Measurements from ENCODE around the gene AKAP13.
"Not testable (repeated sequence)": the region's sequence is repeated elsewhere in the genome, so short reads cannot be mapped to it uniquely, and the experiment has no call there.

The AKAP13 gene, protein sequence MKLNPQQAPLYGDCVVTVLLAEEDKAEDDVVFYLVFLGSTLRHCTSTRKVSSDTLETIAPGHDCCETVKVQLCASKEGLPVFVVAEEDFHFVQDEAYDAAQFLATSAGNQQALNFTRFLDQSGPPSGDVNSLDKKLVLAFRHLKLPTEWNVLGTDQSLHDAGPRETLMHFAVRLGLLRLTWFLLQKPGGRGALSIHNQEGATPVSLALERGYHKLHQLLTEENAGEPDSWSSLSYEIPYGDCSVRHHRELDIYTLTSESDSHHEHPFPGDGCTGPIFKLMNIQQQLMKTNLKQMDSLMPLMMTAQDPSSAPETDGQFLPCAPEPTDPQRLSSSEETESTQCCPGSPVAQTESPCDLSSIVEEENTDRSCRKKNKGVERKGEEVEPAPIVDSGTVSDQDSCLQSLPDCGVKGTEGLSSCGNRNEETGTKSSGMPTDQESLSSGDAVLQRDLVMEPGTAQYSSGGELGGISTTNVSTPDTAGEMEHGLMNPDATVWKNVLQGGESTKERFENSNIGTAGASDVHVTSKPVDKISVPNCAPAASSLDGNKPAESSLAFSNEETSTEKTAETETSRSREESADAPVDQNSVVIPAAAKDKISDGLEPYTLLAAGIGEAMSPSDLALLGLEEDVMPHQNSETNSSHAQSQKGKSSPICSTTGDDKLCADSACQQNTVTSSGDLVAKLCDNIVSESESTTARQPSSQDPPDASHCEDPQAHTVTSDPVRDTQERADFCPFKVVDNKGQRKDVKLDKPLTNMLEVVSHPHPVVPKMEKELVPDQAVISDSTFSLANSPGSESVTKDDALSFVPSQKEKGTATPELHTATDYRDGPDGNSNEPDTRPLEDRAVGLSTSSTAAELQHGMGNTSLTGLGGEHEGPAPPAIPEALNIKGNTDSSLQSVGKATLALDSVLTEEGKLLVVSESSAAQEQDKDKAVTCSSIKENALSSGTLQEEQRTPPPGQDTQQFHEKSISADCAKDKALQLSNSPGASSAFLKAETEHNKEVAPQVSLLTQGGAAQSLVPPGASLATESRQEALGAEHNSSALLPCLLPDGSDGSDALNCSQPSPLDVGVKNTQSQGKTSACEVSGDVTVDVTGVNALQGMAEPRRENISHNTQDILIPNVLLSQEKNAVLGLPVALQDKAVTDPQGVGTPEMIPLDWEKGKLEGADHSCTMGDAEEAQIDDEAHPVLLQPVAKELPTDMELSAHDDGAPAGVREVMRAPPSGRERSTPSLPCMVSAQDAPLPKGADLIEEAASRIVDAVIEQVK (N-terminal part only)

DNA sequence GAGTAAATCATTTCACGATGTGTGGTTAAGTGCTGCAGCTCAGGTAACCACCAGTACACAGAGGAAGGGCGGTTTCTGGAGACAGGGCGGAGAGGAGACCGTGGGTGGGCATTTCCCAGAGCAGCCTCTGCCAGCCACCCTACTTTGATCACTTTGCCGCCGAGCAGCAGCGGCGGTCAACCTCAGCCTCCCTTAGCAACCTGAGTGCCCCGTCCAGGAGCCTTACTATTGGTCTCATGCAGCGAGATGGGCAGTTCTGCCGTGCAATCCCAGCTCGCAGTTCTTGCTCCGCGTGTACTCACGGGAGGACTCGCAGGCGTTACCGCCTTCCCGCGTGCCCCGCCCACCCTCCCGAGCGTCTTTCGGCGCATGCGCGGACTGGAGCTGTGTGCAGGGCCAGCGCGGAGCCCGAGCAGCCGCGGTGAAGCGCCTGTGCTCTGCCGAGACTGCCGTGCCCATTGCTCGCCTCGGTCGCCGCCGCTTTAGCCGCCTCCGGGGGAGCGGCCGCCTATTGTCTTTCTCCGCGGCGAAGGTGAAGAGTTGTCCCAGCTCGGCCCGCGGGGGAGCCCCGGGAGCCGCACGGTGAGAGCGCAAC lies at the start of gene AKAP13:
Gene AKAP13 (plus strand): TSS at position 387 of the 595 bp plus-strand sequence. CDS start 105,118 bp downstream, outside the sequence.
- DNase-seq (ENCODE audit: insufficient read length, low spot score) (peak; percentile 96), FAIRE-seq (peak; percentile 76)

DNA sequence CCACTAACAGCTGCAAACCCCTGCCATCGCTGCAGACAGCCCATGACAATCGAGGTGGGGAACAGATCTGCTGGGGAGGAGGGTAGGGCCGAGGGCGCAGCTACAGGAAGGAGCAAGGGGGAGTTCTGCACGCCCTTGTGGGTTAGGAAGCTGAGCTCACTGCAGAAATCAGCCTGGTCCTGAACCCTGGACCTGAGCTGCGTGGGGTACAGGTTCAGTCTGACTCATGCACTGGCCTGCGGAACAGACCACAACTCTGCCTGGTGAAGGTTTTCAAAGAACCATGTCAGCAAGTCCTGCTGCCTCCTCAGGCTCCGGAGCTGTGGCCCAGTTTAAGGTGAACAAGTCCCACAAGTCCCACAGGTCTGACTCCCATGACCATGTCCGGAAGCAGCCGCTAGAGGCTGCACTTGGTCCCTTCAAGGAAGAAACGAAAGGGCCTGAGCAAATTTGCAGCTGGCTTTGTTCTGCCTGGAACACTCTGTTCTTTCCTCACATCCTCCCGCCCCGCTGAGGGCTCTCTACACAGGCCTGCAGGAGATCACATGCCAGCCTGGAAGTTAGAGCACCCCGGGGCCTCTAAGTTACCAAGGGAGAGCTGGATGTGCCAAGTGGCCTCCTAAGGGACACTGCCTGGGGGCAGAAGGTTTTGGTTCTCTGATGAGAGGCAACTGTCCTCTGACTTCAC lies 49.4 kb upstream of the AKAP13 start:
- DNase-seq (ENCODE audit: insufficient read length, low spot score): peak; percentile 69
- no peak for FAIRE-seq

DNA sequence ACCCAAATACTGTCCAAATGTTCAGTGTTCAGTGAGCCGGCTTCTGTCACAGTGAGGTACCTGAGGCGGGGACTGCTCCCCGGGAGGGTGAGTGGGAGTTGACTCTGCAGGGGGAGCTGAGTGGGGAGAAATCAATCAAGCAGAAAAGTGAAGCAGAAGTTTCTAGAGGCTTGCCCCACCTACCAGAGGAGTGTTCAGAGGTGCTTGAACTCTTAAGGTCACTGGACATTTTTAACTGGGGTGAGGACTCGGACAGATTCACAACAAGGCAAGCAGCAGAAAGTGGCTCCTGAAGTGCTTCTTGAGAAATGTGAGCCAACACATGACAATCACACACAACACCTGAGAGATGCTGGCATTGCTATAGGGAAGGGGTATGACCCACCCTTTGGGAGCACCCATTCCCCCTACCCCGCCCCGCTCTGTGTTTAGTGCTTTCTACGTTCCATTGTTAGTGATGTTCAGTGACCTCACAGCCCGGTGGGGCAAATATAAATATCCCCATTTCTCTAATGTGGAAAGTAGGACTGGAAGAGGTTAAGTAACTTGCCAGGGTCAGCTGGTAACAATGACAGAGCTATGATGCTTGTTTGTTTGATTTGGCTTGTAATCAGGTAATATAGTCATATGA lies 48.6 kb upstream of the AKAP13 start:
- FAIRE-seq: no peak
- DNase-seq (ENCODE audit: insufficient read length, low spot score): no peak

DNA sequence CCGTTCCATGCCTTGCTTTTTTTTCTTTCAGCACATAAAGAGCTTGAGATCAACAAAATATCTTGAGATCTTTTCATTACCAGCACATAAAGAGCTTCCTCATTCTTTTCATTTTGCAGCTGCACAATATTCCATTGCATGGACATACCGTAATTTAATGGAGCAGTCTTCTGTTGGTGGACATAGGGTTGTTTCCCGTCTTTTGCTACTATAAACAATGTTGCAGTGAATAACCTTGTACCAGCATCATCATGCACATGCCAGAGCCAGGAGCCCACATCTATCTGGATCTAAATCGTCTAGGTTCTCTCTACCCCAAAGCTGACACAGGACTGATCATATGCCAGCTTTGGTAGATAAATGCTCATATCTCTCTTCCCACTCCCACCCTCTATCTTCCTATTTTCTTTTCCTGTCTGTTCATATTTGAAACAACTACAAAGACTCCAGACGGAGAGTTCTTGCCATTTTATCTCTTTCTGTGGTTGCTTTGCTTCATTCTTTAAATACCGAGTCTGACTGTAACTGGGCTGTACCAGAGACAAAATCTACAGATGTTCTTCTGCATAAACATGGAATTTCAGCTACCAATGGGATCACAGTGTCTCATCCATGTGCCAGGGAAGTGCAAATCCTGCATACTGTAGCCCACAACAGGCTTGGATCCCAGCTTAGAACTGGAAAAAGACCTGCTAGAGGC lies 47.1 kb upstream of the AKAP13 start:
- peak; percentile 51 for DNase-seq (ENCODE audit: insufficient read length, low spot score)
- FAIRE-seq: no peak

DNA sequence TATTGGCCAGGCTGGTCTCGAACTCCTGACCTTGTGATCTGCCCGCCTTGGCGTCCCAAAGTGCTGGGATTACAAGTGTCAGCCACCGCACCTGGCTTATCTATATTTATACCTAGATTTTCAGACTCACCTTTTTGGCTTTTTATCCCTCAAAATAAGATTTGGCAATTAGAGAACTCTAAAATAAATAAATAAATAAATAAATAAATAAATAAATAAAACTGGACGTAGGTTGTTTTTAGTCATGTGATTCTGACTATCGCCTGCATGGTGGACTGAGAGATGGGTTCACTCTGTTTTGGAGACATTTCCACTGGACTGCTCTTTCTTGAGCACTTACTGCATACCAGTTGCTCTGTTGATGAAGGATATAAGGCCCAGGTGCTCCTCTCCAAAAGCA lies 46.2 kb upstream of the AKAP13 start:
- no peak for DNase-seq (ENCODE audit: insufficient read length, low spot score)
- no peak for FAIRE-seq

DNA sequence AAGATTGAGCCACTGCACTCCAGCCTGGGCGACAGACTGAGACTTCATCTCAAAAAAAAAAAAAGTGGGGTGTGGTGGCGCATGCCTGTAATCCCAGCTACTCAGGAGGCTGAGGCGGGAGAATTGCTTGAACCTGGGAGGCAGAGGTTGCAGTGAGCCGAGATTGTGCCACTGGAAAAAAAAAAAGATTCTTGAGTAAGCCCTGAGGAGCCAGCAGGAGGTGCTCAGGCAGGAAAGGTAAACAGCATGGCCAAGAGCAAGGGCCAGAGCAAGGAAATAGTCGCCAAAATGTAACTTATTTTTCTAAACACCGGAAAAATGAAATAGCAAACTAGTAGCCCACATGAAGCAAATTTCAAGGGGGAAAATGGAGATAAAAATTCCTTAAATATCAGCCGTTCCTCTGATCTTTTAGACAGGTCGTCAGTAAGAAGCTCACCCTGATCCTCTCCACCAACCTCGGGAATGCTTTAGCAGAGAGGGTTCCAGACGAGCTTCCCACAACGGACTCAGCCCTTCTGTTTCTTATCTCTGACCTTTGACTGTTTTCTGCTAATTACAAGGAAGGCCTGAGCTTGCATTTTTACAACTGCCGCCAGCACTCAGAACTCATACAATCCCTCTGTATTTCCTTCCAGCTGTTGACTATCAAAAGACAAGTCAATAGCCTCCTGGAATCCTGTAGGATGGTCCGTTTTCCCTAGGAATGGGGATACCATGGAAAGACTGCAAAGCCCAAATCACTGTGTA lies 45.0 kb upstream of the AKAP13 start:
- FAIRE-seq (no peak), DNase-seq (ENCODE audit: insufficient read length, low spot score) (no peak)

DNA sequence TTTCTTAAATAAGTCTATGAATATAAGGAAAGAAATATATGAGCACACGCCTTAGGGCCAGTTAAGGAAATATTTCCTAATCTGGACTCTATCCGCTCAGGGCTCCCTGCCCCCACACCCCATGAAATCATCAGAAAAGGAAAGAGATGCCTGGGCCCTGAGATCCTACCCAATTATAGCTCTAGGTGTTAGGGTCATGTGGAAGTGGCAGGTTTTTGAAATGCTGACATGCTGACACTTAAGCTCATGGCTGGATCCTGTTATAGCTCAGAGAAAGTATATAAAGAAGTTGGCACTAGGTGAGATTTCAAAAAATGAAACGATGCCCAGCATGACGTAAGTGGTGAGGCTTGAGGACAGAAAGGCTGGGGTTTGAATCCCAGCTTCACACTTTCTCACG lies 43.5 kb upstream of the AKAP13 start:
- DNase-seq (ENCODE audit: insufficient read length, low spot score) (no peak), FAIRE-seq (no peak)

DNA sequence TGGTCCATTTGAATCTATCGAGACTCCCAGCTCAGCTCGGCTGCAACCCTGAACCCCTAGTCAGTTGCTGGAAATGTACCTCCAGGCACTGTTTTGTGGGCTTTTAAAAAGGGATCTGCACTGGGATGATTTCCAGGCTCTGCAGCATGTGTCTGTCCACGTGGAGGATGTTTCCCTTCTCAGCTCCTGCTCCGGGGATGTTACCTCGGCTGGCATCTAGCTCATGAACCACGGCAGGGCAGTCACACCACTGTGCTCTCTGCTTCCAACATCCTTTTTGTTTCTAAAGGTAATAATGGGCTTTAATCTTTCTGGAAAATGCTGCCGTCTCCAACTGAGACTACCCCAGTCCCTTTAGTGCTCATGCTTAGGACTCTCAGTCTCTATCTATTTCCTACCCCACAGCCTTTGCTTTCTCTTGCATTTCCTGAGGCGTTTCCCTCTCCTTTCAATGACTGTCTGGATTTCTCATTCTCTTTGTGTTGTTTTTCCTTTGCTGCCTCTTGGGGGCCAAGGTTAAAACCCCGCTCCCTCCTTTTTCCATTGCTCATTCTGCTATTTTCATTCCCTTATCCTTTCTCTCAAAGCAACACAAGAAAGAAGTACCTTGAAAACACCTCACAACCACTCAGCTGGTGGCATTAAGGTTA lies 42.9 kb upstream of the AKAP13 start:
- no peak for FAIRE-seq

DNA sequence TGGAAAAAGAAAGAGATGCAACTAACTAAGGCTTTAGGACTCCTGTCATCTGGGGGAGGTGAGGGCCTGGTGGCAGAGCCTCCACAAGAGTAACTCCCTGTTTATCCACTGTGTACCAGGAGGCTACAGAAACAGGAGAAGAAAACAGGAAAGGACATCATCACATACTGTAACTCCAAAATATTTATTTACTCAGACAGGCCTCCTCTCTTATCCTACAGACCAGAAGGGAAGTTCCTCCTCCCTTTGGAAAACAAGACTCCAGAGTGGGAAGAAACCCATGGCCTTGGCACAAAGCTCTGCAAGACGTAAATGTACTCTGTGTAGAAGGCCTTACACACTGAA lies 40.1 kb upstream of the AKAP13 start:
- FAIRE-seq (no peak), DNase-seq (ENCODE audit: insufficient read length, low spot score) (no peak)

More for the DNA sequence above, 42.9 kb upstream of the AKAP13 start:
- no peak for DNase-seq (ENCODE audit: insufficient read length, low spot score)

DNA sequence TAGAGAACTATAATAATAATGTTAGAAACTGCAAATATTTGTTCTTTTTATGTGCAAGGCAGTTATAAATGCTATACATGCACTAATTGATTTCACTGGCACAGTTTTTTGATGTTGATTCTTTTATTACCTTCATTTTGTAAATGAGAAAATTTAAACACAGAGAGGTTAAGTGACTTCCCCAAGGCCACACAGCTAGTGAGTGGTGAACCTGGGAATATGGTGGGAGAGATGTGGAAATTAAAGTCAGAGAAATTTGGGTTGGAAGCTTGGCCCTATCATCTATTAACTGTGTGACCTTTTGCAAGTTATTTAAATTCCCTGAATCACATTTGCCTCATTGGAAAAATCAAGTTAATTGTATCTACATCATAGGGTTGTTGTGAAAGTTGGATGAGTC lies 39.6 kb upstream of the AKAP13 start:
- DNase-seq (ENCODE audit: insufficient read length, low spot score) (no peak), FAIRE-seq (no peak)

DNA sequence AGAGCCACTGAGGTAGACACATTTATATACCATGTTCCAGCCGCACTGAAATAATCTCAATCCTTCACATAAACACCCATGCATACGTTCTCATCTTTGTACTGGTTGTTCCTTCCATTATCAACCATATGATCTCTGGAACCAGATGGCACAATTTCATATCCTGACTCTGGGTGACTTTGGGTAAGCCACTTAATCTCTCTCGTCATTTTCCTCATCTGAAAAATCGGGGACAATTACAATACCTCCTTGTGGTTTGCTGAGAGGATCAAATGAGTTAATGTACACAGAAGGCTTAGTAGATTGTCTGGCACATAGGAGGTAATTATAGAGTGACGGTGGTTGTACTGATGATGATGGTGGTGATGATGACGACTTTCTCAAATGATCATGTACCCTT lies 38.2 kb upstream of the AKAP13 start:
- not testable (repeated sequence) for FAIRE-seq; DNase-seq (ENCODE audit: insufficient read length, low spot score)

DNA sequence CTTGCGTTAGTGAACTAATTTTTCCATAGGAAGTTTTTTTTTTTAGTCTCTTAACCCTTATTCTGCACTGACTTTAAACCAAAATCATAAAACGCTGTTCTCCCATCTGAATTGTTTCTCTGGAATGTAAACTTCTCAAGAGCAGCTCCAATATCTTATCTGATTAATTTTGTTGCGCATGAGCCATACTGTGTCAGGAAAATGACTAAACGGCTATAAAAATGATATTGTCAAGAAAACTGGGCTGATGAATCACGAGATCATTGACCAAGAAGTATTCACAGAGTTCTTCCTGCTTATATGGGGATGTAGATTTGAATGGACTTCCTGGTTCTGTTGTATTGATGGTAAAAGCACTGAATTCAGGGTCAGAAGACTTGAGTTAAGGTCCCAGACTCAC lies 37.0 kb upstream of the AKAP13 start:
- peak; percentile 40 for FAIRE-seq
- DNase-seq (ENCODE audit: insufficient read length, low spot score): not testable (repeated sequence)

DNA sequence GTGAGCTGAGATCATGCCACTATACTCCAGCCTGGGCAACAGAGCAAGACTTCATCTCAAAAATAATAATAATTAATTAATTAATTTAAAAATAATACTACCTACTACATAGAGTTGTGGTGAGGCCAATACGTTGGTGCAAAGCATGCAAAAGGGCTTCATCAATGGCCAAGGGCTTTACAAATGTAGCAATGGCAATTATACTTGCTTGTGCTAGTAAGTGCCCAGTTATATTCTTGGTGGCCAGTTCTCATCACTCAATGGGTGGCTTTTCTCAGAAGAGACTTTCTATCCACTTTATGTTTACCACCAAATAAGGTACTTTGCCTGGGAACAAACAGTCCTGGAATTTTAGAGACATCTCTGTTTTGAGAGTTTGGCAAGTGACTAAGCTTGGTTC lies 36.2 kb upstream of the AKAP13 start:
- not testable (repeated sequence) for FAIRE-seq

DNA sequence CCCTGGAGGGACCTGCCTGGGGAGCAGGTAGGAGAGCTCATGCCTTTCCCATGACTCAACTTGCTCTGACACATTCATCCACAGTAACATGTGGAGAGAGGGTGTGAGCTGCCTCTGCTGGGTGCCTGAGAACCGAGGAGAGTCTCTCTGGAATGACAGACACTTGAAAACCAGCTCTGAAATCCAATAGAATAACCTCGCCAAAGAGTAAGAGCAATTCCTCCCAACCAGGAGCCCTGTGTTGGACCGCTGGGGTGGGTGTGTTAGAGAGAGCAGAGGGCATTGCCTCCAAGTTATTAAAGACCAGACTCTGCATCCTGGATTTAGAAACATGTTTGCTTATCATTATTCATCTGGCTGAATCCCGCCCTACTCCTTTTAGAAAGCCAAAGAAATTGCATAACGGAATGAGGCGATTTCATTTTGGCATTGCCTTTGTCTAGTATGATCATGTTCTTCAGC lies 35.7 kb upstream of the AKAP13 start:
- not testable (repeated sequence) for DNase-seq (ENCODE audit: insufficient read length, low spot score)
- peak; percentile 89 for FAIRE-seq

More for the DNA sequence above, 36.2 kb upstream of the AKAP13 start:
- not testable (repeated sequence) for DNase-seq (ENCODE audit: insufficient read length, low spot score)

DNA sequence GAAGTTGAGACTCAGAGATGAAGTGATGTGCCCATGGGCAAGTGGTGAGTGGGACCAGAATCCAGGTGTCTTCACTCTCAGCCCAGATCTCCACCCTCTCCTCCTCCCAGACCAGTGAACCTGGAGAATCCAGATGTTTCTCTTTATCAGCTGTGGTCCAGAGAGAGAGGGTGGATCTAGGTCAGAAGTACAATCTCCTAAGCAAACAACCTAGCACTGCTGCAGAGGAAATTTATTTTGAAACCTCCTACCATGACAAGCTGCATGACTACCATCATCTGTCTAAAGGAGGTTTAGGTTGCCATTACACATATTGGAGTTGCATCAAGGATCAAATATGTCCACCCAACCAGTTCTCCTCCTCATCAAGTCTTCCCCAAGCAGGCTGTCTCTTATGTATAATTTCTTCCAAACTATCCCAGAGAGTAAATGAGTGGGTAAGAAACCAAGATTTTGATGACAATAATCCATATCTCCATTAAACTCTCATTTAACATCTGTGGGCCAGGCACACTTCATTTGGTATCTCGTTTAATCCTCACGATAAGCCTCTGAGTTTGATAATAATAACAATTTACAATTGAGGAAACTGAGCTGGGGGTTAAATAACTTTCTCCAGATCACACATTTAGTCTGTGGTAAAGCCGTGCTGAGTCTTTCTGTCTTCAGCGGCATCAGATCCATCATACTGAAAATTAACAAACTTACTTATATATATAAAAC lies 35.0 kb upstream of the AKAP13 start:
- DNase-seq (ENCODE audit: insufficient read length, low spot score); FAIRE-seq: not testable (repeated sequence)

DNA sequence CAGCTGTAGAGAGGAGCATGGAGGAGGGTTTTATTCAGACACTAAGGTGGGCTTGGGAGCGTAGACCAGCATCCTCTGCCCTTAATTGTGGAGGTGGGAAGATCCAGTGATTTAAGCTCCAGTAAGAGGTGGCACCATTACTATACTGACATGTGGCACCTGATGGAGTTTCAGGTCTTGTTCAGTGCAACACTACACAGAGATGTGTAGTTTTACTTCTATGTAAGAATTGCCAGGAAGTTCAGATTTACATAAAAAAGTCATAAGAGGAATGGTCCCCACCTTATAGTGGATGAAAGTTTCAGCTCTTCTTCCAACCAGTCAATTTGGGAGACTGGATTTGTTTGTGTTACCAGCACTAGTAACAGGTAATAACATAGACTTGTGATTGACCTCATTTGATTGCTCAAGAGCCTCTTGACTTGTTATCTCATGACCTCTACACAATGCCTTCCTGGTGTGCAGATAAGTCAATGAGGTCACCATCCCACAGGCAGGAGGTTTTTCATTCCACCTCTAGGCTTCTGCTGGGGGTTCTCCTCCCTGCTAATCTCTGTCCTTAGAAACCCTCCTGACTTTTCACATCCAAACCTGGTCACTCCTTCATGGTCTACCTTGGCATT lies 33.8 kb upstream of the AKAP13 start:
- not testable (repeated sequence) for DNase-seq (ENCODE audit: insufficient read length, low spot score); FAIRE-seq

Measured in HTR-8/SVneo (cell line).